ENCODE data around the gene TGOLN2. TPM values are rescaled to one million over a fixed set of nuclear protein-coding genes. Genes with fewer than 3 reads are reported as not detected.

The TGOLN2 gene
- total RNA-seq, 1 experiment from 2014 or later: 171 TPM

GRCh38 chr2:85277416-85278158 lies 50.2 kb downstream of the TGOLN2 start:
- intact Hi-C loops (cut with micrococcal nuclease; ENCODE audit: unreplicated experiment): no loop called here
- no TSS peak for BruUV-seq (replicated peaks)
- Mint-ChIP-seq H3K27me3 (ENCODE audit: unreplicated experiment) (no peaks in the 10 kb centered on the region), H3K36me3 (ENCODE audit: insufficient read depth, unreplicated experiment) (no peaks in the 10 kb centered on the region), H3K9me3 (ENCODE audit: low read depth, unreplicated experiment) (no peaks in the 10 kb centered on the region), H3K27ac (ENCODE audit: unreplicated experiment) (no peak overlapping the region), H3K4me1 (ENCODE audit: low read depth, unreplicated experiment) (no peaks in the 10 kb centered on the region), H3K4me3 (ENCODE audit: low read depth, unreplicated experiment) (no peak overlapping the region)
- no peak for DNase-seq
- CTCF ChIA-PET: no interaction called here
- TF ChIP-seq CTCF (IDR thresholded peaks at IDR 0.05; ENCODE audit: unreplicated experiment): no peak

GRCh38 chr2:85276571-85277118 lies 51.1 kb downstream of the TGOLN2 start:
- no peak for DNase-seq
- no peaks in the 10 kb centered on the region for H3K4me1 Mint-ChIP-seq (ENCODE audit: low read depth, unreplicated experiment)
- H3K4me3 Mint-ChIP-seq (ENCODE audit: low read depth, unreplicated experiment): no peak overlapping the region
- CTCF ChIA-PET: interaction anchor here (0.5 kb wide), 1 partner anchor 300 kb away, joined by 4 read pairs; no protein-coding TSS in a partner anchor
- BruUV-seq (replicated peaks): no TSS peak
- no peaks in the 10 kb centered on the region for H3K36me3 Mint-ChIP-seq (ENCODE audit: insufficient read depth, unreplicated experiment)
- H3K27me3 Mint-ChIP-seq (ENCODE audit: unreplicated experiment): no peaks in the 10 kb centered on the region
- H3K27ac Mint-ChIP-seq (ENCODE audit: unreplicated experiment): no peak overlapping the region
- intact Hi-C loops (cut with micrococcal nuclease; ENCODE audit: unreplicated experiment): no loop called here
- TF ChIP-seq CTCF (IDR thresholded peaks at IDR 0.05; ENCODE audit: unreplicated experiment): no peak
- no peaks in the 10 kb centered on the region for H3K9me3 Mint-ChIP-seq (ENCODE audit: low read depth, unreplicated experiment)

- no peak overlapping the region for H3K27ac Mint-ChIP-seq (ENCODE audit: unreplicated experiment)
- no peak for DNase-seq
- CTCF ChIA-PET: no interaction called here
- no peaks in the 10 kb centered on the region for H3K36me3 Mint-ChIP-seq (ENCODE audit: insufficient read depth, unreplicated experiment)
- H3K9me3 Mint-ChIP-seq (ENCODE audit: low read depth, unreplicated experiment): no peaks in the 10 kb centered on the region
- intact Hi-C loops (cut with micrococcal nuclease; ENCODE audit: unreplicated experiment): no loop called here
- H3K4me1 Mint-ChIP-seq (ENCODE audit: low read depth, unreplicated experiment): no peaks in the 10 kb centered on the region
- BruUV-seq (replicated peaks): no TSS peak
- TF ChIP-seq CTCF (IDR thresholded peaks at IDR 0.05; ENCODE audit: unreplicated experiment): no peak
- H3K27me3 Mint-ChIP-seq (ENCODE audit: unreplicated experiment): no peaks in the 10 kb centered on the region
- no peak overlapping the region for H3K4me3 Mint-ChIP-seq (ENCODE audit: low read depth, unreplicated experiment)
These were observed 51.7 kb downstream of the TGOLN2 start for GRCh38 chr2:85275984-85276540.

- Mint-ChIP-seq H3K4me3 (ENCODE audit: low read depth, unreplicated experiment) (no peak overlapping the region), H3K27me3 (ENCODE audit: unreplicated experiment) (no peaks in the 10 kb centered on the region), H3K36me3 (ENCODE audit: insufficient read depth, unreplicated experiment) (no peaks in the 10 kb centered on the region), H3K9me3 (ENCODE audit: low read depth, unreplicated experiment) (no peaks in the 10 kb centered on the region), H3K4me1 (ENCODE audit: low read depth, unreplicated experiment) (no peaks in the 10 kb centered on the region), H3K27ac (ENCODE audit: unreplicated experiment) (no peak overlapping the region)
- no peak for TF ChIP-seq CTCF (IDR thresholded peaks at IDR 0.05; ENCODE audit: unreplicated experiment)
- CTCF ChIA-PET: interaction anchor here (0.6 to 1.2 kb wide), 2 partner anchors 11 to 217 kb away, joined by 3 to 5 read pairs; no protein-coding TSS in a partner anchor
- peak; percentile 41 for DNase-seq
- BruUV-seq (replicated peaks): no TSS peak
- intact Hi-C loops (cut with micrococcal nuclease; ENCODE audit: unreplicated experiment): no loop called here
These were observed 53.8 kb downstream of the TGOLN2 start for GRCh38 chr2:85273738-85274731.
